ENCODE measurements around the gene DOCK6.
"Not testable (repeated sequence)": the region's sequence is repeated elsewhere in the genome, so short reads cannot be mapped to it uniquely, and the experiment has no call there.

Gene DOCK6

GRCh38 chr19:11181488-11181887 lies 80.8 kb downstream of the DOCK6 start:
- peaks cover 0 to 35% of the 10 kb centered on the region in 2 experiments; a peak in 2 of 3 replicates for H3K36me3 ChIP-seq (ENCODE audit: control insufficient read depth in 2 of 2, insufficient read depth in 1 of 2, low read length in 2 of 2)
- H3K4me3 ChIP-seq (ENCODE audit: low read depth, low read length) = no peak overlapping the region
- TF ChIP-seq ZNF18 (tag by site-specific recombination; IDR thresholded peaks at IDR 0.05) (peak; percentile 90), ZNF792 (tag by site-specific recombination; IDR thresholded peaks at IDR 0.05) (no peak), PRDM1 (tag by site-specific recombination; IDR thresholded peaks at IDR 0.05) (peak; percentile 64; the same call in 1 of the 2 replicates), ZNF776 (tag by site-specific recombination; IDR thresholded peaks at IDR 0.05; ENCODE audit: borderline replicate concordance) (no peak)
- no peak overlapping the region for H3K27ac ChIP-seq (ENCODE audit: extremely low read depth, low read depth, low read length)
- no peaks in the 10 kb centered on the region for H3K4me1 ChIP-seq (ENCODE audit: control insufficient read depth, insufficient read depth, low read length)
- no peaks in the 10 kb centered on the region for H3K9me3 ChIP-seq (ENCODE audit: control insufficient read depth, insufficient read depth, low read depth, low read length)
- ChIA-PET POLR2A (no interaction called here), CTCF (no interaction called here)

GRCh38 chr19:11180975-11181374 lies 81.3 kb downstream of the DOCK6 start:
- H3K4me3 ChIP-seq (ENCODE audit: low read depth, low read length); H3K9me3 ChIP-seq (ENCODE audit: control insufficient read depth, insufficient read depth, low read depth, low read length); H3K4me1 ChIP-seq (ENCODE audit: control insufficient read depth, insufficient read depth, low read length); H3K27ac ChIP-seq (ENCODE audit: extremely low read depth, low read depth, low read length); POLR2A ChIA-PET; CTCF ChIA-PET: not testable (repeated sequence)
- peaks cover 0 to 40% of the 10 kb centered on the region in 2 experiments; a peak in 2 of 3 replicates for H3K36me3 ChIP-seq (ENCODE audit: control insufficient read depth in 2 of 2, insufficient read depth in 1 of 2, low read length in 2 of 2)

- Histone ChIP-seq H3K36me3 (ENCODE audit: control insufficient read depth in 2 of 2, insufficient read depth in 1 of 2, low read length in 2 of 2) (peaks cover 0 to 41% of the 10 kb centered on the region in 2 experiments; a peak in 2 of 3 replicates), H3K9me3 (ENCODE audit: control insufficient read depth, insufficient read depth, low read depth, low read length) (no peaks in the 10 kb centered on the region), H3K4me3 (ENCODE audit: low read depth, low read length) (no peak overlapping the region), H3K4me1 (ENCODE audit: control insufficient read depth, insufficient read depth, low read length) (no peaks in the 10 kb centered on the region), H3K27ac (ENCODE audit: extremely low read depth, low read depth, low read length) (no peak overlapping the region)
- ChIA-PET POLR2A (no interaction called here), CTCF (interaction anchor here (0.6 kb wide), 1 partner anchor 27 kb away, joined by 3 read pairs; no protein-coding TSS in a partner anchor)
- no peak for TF ChIP-seq ZNF843 (tag by site-specific recombination; IDR thresholded peaks at IDR 0.05)
- no peak for TF ChIP-seq ZNF23 (tag by site-specific recombination; IDR thresholded peaks at IDR 0.05; ENCODE audit: borderline replicate concordance)
- TF ChIP-seq ZNF600 (tag by site-specific recombination; IDR thresholded peaks at IDR 0.05) = no peak
- TF ChIP-seq ZNF433 (tag by site-specific recombination; IDR thresholded peaks at IDR 0.05; ENCODE audit: low read depth) = no peak
- no peak for TF ChIP-seq ZNF274 (IDR thresholded peaks at IDR 0.05; ENCODE audit: low read length)
- TF ChIP-seq ZNF274 (tag by site-specific recombination; IDR thresholded peaks at IDR 0.05; ENCODE audit: borderline replicate concordance) = no peak
- no peak for TF ChIP-seq ZNF248 (tag by site-specific recombination; IDR thresholded peaks at IDR 0.05)
- no peak for TF ChIP-seq KLF7 (tag by site-specific recombination; IDR thresholded peaks at IDR 0.05; ENCODE audit: borderline replicate concordance)
- no peak for TF ChIP-seq ZNF302 (tag by site-specific recombination; IDR thresholded peaks at IDR 0.05; ENCODE audit: low read depth)
- no peak for TF ChIP-seq ZNF580 (tag by site-specific recombination; IDR thresholded peaks at IDR 0.05)
- TF ChIP-seq ZNF792 (tag by site-specific recombination; IDR thresholded peaks at IDR 0.05) = no peak
- no peak for TF ChIP-seq ZNF785 (tag by site-specific recombination; IDR thresholded peaks at IDR 0.05)
- TF ChIP-seq ZNF391 (tag by site-specific recombination; IDR thresholded peaks at IDR 0.05; ENCODE audit: borderline replicate concordance, low read depth) = no peak
- TF ChIP-seq ZNF354C (tag by site-specific recombination; IDR thresholded peaks at IDR 0.05; ENCODE audit: borderline replicate concordance, low read depth) = no peak
Measured at GRCh38 chr19:11180346-11180745, 82.0 kb downstream of the DOCK6 start.
